ENCODE measurements around the gene EMC9.
A peak's percentile ranks its signal among the peaks of the same experiment; 100 is the strongest.

Gene EMC9, protein sequence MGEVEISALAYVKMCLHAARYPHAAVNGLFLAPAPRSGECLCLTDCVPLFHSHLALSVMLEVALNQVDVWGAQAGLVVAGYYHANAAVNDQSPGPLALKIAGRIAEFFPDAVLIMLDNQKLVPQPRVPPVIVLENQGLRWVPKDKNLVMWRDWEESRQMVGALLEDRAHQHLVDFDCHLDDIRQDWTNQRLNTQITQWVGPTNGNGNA

DNA sequence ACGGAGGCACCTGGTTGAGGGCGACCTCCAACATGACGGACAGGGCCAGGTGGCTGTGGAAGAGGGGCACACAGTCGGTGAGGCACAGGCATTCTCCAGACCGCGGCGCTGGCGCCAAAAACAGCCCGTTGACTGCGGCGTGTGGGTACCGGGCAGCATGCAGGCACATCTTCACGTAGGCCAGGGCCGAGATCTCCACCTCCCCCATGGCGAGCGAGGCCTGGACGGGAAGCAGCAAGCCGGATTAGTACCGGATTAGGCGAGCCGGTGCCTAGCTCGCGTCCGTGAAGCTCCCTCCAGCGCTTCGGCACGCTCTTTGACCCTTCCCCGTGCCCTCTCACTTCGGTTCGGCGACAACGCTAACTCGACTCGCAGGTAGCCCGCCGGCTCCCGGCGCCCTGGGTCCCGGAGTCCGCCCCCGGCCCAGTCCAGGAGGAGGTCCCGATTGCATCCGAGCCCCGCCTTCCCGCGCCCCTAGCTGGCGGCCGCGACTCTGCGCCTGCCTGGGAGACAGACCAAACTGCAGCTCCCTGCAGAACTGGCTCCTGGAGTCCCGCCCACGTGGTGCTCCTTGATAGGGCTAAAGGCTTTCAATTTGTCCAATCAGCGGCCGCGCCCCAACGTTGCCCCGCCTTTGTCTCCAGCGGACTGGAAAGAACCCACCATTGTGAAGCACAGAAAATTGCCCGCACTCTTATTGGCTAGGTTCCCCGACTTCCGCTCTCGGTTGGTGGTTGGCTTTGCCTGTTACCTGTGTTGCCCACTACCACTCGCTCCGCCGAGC lies at the start of gene EMC9:
Gene EMC9, minus strand, starts transcription at position 495 of the 784 bp plus-strand sequence. Its CDS starts 287 bp downstream, at position 208.
- peak; percentile 98 for DNase-seq

DNA sequence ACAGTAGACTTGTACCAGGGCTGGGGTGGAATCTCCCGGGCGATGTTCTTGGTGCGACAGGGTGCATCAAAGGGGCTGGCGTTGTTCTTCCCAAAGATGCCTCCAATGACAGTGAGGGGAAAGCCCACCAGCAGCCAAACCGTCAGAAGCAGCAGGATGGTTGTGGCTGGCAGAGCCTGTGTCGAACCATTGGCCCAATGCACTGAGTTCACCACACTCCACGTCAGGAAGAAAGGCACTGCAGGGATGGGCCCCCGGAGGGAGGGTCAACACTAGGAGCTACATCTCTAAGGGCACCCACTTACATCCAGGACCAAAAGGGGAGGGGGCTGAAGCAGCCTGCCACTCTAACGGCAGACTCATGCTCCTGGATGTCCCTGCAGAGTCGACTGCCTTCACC lies 49.0 kb upstream of the EMC9 start:
- DNase-seq: no peak

DNA sequence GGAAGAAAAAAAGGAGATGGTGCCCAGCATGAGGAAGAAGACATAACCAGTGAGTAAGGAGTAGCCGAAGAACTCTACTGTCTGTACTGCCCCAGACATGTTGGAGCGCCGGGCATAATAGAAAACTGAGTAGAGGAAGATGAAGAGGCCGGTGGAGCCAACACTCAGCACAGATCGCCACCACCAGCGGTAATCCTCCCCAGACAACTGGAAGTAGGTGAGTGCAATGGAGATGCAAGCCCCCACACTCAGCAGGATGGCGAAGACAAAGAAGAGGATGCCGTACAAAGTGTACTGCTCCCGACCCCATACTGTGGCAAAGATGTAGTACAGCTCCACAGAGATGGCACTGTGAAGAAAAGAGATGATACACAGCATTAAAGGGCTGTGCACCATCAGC lies 48.1 kb upstream of the EMC9 start:
- DNase-seq: no peak

DNA sequence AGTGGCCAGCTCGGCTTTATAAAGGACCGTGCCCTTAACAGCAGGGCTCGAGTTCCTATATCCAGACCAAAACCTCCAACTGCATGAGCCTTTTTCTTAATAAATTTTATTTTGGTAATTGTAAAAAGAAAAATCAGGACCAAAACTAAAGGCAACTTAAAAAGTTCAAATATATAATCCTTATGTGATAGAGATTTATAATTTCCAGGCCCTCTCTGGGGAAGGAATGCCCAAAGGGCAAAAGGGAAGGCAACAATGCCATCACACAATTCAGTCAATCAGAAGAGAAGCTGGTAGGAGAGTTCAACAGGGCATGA lies 47.6 kb upstream of the EMC9 start:
- DNase-seq: no peak

DNA sequence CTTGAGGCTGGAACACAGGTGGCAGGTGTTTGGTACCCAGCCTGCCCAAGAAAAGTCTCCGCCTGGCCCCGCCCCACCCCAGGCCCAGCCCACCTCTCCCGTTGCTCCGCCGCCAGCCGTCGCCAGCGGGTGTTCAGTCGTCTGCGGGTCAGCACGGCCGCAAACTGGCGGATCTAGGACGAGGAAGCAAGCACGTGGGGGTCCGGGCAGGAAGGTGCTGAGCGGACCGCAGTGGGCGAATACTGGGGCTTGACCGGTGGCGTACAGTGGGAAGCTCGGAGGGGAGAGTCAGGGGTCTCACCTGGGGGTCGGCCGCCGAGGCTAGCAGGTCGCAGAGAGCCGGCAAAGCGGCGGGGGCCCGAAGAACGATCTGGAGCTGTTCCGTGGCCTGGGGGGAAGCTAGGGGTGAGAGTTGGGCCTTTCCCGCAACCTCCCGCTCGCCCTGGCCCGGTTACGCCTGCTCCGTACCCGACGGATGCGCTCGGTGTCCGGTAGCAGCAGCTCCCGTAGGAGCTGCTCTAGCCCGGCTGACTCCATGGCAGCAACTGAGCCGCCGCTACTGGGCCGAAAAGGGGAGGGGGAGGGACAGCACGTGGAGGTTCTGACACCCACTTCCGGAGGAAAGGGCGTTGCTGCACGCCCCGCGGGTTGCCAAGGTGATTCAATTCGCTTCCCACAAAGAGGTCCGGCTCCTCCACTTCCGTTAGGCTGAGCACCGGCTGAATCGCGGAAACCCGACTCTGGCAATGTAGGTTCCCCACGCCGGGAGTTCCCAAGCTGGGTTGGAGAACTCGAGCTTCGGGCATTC lies 47.1 kb upstream of the EMC9 start, which contains the start of gene IPO4:
Gene IPO4, minus strand, starts transcription at position 566 of the 808 bp plus-strand sequence. Its CDS starts 29 bp downstream, at position 537.
- peak; percentile 90 for DNase-seq

DNA sequence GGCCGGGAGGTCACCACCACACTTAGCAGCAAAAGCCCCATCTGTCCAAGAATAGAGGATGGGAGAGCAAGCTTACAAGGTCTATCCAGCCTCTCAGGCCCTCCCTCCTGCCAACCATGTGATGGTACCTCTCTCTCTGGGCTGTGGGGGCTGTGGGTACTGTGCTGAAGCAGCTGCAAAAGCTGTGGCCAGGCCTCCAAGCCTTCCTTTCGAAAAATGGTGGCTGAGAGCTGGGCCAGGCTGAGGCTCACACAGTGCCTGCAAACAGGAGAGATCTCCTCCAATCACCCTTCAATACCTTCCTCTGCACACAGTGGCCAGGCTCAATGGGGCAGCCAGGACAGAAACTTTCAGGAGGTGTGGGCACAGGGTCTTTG lies 46.1 kb upstream of the EMC9 start:
- no peak for DNase-seq

DNA sequence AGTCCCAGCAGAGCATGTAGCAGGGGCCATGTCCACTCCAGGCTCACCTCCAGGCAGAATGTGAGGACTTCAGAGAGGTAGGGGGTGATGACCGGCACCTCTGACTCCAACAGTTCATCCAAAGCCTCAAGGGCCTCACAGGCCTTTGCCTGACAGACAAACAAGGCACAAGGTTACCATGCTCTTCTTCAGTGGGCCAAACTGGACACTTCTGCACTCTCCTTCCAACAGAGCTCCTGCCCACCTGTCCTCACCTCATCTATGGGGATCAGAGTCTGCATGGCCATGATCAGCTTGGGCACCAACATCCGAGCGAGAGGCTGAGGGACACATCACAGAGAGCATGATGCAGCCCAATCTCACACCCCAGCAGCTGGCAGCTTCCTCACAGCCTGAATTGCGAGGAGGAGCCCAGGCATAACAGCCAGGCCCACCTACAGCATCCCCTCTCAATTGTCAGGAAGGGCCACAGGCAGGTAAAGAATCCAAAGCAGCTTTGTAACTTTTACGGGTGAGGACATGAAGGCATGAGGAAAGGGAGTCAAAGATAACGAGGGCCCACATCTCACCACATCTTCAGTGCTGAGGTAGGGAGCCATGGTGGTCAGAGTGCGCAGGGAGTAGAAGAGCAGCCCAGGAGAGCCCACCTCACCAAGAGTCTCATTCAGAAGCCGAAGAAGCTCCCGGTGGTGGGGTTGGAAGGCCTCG lies 45.6 kb upstream of the EMC9 start:
- DNase-seq: no peak

DNA sequence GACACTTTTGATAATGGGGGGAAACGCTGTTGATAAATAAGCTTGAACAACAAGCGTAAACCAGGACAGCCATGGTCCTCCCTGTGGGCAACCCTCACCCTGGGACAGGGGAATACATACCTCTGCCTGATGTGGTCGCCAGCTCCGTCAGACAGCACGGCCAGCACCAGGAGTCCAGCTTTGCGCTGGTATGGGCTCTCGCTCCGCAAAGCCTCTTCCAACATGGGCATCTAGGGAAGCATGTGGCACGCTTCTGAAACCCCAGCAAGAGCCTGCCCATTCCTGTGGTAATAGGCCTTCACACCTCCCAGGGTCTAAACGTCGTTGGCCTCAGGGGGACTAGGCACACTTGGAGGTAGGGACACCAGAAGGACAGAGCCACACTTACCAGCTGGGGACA lies 44.4 kb upstream of the EMC9 start:
- DNase-seq: no peak

DNA sequence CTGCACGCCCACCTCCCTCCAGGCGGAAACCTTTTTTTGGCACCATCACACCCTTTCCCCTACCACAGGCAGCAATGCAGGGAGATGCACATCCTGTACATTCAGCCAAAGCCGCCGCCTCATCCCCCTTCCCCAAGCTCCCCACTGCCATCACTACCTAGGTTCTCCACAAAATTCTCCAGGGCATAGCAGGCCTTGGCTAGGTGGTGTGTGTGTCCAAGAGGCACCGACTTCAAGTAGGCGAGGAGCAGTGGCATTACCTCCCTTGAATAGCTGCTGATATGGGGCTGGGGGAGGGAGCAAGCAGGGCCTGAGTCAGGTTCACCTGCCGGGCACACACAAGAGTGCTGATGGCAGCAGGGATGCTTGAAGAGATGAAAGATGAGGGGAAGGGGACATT lies 43.6 kb upstream of the EMC9 start:
- DNase-seq: no peak

DNA sequence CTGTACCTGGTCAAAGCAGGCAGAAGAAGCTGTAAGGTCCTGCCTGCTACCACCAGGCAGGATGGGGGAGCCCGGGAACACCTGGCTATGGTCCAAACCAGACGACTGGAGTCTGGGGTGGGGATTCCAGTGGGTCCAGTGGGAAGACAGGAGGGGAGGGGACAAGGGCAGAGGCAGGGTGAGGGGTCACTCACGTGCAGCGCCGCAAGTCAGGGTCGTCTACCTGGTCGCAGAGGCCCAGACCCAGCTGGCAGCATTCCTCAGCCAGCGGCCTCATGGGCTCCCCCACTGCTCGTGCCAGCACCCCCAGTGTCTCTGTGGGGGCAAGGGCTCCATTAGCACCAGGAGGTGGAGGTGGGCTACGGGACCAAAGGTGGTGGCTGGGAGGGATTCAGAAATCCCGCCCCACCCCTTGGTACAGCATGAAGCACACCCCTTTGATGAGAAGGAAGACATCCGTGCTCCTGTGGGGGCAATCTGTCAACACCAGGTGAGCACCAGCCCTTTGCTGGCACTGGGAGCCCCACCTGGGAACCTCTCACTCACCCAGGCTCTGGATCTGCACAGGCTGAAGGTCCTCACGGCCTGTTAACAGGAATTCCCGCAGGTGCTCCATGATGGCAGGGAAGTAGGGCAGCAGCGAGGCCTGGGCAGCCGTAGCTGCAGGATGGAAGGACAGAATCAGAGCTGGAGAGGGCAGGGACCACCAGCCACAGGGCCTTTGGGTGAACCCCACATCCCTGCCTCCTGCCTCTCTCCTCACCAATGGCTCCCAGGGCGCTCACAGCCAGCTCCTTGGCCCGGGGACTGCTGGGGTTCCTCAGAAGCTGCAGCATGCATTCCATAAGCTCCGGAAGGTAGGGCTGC lies 42.9 kb upstream of the EMC9 start:
- no peak for DNase-seq

DNA sequence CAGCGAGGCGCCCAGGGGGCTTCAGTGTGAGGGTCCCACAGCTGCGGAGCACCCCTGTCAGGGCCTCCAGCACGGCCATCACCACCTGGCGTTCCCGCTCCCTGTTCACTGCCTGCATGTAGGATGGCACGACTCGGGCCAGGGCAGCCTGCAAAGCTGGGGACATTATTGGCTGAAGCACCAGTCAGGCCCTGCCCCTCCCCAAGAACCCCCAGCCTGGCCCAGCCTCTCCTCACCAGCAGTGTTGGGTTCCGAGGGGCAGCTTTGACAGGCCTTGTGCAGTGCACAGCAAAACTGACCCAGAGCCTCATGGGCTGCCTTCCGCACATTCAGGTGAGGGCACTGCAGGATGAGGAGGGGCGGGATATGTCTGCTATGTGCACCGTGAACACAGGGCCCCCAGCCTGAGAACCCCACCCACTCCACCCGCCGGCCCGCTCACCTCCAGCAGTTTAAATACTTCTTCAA lies 41.7 kb upstream of the EMC9 start:
- DNase-seq: no peak

DNA sequence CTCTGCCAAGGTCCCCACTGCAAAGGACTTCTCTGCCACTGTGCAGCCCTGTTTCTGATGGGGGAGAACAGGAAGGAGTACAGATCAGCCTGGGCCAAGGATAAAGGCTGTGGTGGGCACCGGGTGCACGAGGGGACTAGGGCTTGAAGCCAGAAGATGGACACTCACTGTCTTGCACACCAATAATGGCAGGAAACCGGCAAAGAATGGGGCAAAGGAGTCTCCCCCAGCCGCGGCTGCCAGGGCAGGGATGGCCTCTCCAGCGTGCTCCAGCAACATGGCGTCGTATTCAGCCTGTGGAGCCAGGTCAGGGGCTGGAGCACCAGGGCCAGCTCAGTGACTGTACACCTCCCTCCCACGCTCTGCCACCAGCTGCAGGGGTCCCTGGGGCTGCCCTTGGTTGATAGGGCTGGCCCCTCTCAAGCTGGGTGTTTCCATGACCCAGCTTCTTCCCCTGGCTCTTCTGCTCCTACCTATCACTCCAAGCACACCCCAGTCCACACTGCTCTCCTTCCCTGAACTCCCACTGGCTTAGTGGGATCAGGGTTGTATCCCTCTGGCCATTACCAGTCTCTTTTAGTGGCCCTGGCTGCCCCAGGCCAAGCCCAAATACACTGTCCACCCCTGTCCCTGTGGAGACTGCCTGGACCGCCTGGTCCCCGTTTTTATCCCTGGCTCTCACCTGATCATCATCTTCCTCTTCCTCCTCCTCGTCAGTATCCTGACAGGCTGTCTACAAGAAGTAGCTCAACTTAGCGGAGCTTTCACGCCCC lies 40.9 kb upstream of the EMC9 start:
- no peak for DNase-seq

DNA sequence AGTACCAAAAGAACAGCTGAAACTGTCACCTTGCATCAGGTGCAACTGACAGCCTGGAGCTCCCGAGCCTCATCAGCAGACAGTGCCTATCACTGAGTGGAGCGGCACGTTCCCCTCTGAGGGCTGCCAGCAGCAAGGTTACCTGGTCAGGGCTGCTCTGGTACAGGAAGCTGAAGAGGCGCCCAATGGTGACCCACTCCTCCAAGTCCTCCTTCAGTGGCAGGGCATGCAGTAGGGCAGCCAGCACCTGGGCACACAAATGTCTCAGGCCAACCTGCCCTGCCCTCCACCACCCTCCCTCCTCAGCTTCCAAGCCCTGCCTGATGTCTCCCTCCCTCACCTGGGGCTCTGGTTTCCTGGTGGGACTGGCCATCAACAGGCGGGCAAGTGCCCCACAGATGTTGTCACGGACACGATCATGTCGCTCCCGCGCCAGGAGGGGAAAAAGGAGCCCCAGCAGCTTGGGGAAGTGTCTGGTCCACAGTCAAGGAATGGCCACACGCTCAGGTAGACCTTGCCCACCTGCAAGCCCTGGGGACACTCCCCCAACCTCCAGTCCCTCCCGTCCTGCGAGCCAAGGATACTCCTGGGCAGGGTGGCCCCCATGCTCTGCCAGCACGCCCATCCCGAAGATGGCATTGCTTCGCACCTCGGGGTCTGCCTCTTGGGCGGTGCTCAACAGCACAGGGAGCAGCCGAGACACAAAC lies 40.1 kb upstream of the EMC9 start:
- no peak for DNase-seq

DNA sequence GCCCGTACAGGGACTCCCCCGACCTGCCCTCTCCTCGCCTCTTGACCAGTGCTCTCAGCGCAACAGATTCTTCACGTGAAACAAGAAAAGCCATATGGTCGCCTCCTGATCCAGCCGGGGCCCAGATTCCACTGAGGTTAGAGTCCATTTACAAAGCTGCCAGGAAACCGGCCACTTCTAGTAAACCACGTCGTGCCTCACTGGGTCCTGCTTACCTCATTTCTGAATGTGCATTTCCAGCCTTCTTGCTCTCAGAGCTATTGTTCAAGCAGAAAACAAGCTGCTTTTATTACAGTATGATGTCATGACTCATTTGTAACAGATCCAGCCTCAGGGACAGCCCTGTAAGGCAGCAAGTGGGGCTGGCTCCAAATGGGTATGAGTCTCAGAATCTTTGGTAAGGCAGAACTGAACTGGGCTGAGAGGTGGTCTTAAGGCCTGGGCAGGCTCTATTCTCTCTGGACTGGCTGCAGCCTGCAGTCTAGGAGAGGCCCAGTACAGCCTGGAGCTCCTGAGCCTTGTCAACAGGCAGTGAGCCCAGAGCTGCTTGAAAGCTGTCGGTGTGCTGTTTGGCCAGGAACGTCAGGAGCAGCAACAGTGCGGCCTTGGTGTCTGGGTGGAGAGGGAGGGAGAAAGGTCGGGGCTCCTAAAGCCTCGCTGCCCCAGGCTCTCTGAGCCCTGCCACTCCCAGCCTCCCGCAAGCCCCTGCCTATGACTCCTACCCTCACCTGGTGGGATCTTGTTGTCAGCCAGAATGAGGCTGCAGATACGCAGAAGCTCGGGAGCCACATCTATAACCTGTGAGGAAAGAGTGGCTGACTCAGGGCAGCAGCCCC lies 38.8 kb upstream of the EMC9 start:
- DNase-seq: peak; percentile 21

DNA sequence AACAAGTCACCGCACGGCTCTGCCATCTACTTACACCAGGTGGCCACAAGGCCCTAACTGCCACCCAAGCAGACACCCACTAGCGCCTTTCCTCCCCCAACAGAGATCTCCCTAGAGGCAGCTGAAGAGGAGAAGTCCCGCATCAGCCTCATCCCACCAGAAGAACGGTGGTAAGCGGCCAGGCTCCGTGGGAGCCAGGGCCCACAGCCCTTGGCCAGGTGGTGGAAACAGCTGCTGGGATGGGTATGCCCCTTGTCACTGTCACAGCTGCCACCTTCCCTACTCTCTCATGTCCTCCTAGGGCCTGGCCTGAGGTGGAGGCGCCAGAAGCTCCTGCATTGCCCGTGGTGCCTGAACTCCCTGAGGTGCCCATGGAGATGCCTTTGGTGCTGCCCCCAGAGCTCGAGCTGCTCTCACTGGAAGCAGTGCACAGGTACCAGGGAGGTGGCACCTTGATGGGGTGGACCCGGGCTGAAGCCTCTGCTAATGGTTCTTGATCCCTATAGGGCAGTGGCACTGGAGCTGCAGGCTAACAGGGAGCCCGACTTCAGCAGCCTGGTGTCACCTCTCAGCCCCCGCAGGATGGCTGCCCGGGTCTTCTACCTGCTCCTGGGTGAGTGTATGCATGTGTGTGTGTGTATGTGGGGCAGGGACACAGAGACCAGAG lies 38.0 kb upstream of the EMC9 start:
- DNase-seq: no peak

DNA sequence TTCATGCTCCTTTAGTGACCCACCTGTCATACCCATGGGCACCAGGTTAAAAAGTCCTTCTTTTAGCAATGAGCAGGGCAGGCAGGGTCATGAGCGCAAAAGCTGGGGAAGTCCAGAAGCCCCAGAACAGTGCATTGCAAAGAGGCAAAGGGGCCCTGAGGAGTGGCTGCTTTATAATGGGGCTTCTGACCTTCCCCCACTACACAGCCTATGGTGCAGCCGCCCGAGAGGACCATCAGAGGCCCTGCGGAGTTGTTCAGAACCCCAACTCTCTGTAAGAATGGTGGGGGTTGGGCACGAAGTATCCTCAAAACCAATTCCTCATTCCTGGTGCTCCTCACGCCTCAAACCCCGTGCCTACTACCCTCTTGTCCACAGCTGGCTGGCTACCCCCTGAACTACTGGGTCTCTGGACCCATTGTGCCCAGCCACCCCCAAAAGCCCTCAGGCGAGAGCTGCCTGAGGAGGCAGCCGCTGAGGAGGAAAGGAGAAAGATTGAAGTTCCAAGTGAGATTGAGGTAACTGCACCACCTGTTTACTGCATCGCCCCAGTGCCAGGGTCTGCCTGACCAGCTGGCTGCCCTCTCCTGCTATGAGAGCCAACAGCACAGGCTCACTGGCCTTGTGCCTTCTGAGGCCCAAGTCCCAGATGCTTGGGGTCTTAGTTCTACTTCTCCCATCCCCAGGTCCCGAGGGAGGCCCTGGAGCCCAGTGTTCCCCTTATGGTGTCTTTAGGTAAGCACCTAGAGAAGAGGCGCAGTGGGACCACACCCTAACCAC lies 37.2 kb upstream of the EMC9 start:
- DNase-seq: no peak

DNA sequence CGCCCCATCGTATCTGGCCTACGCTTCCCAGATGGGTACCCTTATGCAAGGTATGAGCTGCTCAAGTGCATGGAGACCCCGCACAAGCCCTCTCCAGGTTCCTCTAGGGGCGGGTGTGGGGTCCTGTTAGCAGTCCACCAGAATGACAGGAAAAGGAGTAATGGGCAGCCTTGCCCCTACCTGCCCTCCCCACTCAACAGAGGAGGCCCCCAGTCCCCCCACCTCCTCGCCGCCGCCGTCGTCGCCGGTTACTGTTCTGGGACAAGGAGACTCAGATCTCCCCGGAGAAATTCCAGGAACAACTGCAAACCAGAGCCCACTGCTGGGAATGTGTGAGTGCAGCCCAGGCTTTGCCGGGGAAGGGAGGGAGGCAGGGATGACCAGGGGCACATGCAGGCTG lies 36.5 kb upstream of the EMC9 start:
- DNase-seq: no peak

Measured in NCI-H2029 treated with DMSO at 0.1 percent for 48 hours (cell line).